HG03439 (cell line): ENCODE data around the gene TBXAS1.

ENCODE experiments used
- ATAC-seq: cut with Tn5 transposase; IDR thresholded peaks from one replicate; pipeline ENCODE4 v1.9.1; 2021; ENCODE audit warnings: mild to moderate bottlenecking, moderate library complexity; ENCODE audit not compliant: unreplicated experiment

Gene TBXAS1

GRCh38 chr7:139854124-139854511 is 25.1 kb downstream of the TBXAS1 start:
- ATAC-seq = no peak

- no peak for ATAC-seq
Measured at GRCh38 chr7:139854803-139855497, 25.9 kb downstream of the TBXAS1 start.

DNA sequence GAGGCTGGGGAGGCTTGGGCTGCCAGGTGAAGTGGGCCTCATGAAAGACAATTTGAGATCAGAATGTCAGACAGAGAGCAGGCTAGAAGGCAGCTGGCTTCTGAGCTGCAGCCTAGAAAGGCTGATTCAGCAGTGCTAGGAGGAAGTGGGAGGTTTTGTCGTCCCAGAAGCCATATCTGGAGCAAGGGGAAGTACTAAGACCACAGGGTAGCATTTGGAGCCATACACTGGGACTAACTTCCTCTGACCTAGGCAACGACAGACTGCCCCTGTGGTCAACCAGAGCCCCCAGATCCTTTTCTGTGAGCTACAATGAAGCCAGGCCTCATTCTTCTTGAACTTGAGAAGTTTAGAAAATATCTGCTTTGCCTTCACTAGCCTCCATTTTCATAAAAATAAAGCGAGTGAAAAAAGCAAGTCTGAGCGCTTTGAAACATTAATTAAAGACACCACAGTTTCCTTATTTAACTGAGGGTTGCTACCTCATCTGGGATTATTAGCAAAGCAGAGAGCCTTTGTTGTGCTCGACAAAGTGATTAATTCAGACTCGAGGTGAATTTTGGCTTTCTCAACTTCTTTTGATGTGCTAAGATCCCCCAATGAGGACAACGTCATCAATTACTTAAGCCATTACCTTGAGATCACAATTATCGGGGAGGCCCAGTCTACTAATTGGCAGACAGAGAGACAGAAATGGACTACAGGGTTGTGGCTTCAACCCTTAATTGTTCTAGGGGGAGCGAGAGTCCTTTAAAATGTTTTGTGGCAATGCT is 26.6 kb downstream of the TBXAS1 start:
- ATAC-seq = no peak

DNA sequence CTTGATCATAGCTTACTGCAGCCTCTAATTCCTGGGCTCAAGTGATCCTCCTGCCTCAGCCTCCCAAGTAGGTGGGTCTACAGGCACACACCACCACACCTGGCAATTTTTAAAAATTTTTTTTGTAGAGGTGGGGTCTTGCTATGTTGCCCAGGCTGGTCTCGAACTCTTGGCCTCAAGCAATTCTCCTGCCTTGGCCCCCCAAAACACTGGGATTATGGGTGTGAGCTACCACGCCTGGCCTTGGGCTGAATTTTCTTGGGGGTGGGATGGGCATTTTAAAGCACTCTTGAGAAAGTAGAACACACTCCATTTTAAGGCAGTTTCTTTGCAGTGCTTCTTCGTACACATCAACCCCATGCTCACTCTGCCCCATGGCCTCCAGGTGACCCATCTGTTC is 28.7 kb downstream of the TBXAS1 start:
- no peak for ATAC-seq

DNA sequence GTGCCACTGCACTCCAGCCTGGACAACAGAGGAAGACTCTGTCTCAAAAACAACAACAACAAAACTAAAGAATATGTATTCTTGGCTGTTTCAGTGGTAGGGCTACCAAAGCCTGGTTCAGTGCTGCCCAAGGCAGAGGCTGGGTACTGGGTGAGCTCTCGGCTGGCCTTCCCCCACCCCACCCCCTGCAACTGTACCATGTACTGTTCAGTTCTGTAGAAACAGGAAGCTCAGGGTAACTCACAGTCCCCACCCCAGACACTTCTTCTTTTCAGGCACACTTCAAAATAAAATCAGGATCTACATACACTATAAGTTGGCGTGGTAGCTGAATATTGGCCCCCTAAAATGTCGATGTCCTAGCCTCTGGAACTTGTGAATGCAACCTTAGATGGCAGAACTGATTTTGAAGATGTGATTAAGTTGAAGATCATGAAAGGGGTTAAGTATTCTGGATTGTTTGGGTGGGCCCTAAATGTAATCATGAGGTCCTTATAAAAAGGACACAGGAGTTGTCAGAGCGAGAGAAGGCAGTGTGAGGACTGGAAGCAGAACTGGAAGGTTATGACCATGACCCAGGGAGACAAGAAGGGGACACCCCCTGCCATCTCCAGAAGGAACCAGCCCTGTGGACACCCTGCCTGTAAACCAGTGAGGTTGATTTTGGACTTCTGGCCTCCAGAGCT is 31.2 kb downstream of the TBXAS1 start:
- ATAC-seq = no peak

GRCh38 chr7:139861803-139862202 is 32.7 kb downstream of the TBXAS1 start:
- no peak for ATAC-seq

DNA sequence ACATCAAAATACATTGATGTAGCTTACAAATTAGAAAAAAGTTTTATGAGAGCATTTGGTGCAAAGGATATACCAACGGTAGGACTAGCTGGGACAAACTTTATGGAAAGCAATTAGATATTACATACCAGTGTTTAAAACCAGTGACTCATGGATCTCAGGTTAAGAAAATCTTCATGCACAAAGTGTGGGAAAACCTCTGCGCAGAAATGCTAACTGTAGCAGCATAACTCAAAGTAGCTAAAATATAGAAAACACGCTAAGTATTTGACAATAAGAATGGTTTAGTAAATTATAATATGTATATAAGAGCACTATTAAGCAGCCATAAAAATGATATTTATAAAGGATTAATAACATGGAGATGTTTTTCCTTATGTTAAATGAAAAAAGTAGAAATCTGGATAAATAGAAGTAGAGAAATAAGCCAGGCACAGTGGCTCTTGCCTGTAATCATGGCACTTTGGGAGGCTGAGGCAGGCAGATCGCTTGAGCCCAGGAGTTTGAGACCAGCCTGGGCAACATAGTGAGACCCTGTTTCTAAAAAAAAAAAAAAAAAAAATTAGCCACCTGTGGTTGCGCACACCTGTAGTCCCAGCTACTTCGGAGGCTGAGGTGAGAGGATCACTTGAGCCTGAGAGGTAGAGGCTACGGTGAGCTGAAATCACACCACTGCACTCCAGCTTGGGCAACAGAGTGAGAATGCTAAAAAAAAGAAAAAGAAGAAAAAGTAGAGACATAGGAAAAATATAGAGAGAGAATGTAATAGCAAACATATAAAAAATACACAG is 37.2 kb downstream of the TBXAS1 start:
- ATAC-seq = no peak

DNA sequence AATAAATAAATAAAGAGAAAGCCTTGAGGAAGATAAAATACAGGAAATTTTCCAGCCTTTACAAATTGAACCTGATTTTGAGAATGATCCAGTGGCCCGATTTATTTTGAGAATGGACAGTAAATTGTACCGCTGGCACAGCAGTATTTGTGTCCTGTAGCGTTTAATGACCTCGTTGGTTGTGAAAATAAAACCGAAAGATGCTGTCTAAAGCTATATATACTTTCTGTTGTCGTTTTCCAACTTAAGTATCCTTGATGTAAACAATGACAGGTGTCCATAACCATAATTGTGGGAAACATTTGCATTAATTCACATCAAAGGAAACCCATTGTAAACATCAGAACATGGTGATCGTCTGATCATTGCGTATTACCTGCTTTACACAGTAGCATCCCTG is 38.8 kb downstream of the TBXAS1 start:
- no peak for ATAC-seq

- ATAC-seq = no peak
Measured at GRCh38 chr7:139869886-139870285, 40.8 kb downstream of the TBXAS1 start.

- no peak for ATAC-seq
Measured at GRCh38 chr7:139870380-139870779, 41.3 kb downstream of the TBXAS1 start.

DNA sequence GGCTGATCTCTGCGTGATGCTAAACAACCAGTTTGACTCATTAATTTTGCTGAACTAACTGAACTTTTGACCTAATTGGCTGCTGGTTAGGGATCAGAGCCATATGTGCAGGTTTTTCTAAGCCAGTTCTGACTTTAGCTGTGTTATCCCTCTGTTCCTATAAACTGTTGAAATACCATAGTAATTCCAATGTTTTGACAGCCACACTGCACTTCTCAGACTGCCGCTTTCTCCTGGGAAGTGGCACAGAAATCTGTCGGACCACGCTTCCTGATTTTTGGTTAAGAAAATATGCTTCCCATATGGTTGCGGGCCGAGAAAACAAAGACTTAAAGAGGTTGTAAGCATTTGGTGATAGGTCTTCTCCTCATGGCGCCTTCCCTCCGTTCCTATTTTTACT is 42.3 kb downstream of the TBXAS1 start:
- ATAC-seq = no peak

- no peak for ATAC-seq
Measured at GRCh38 chr7:139871820-139872219, 42.8 kb downstream of the TBXAS1 start.

DNA sequence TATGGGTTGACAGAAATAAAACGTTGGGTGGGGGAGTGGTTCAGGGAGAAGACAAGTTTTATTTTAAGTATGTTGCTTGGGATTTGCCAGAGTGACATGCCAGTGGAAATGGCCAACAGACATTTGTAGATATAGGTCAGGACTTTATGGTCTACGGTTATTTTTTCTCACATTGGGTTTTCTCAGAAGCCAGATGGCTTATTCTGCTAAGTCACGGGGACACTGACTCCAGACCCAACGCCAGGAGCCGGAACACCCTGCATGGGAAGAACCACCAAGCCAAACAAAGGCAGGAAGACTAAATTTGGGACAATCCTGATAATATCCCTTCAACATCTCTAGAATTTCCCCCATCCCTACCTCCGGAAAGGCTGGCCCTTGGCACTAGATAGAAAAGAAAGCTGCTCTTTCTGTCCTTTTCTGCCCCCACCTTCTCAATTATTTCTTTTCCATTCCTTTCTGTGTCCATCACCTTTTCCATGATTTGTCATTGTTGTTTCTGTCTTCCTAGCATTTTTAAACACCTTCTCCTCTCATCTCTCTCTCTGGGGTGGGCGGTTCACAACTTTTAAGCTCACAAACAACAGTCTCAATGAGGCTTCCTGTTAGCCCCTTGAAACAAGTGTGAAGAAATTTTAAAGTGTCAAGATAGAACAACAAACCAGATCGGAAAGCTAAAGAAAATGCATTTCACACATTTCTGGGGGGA is 44.7 kb downstream of the TBXAS1 start:
- no peak for ATAC-seq

DNA sequence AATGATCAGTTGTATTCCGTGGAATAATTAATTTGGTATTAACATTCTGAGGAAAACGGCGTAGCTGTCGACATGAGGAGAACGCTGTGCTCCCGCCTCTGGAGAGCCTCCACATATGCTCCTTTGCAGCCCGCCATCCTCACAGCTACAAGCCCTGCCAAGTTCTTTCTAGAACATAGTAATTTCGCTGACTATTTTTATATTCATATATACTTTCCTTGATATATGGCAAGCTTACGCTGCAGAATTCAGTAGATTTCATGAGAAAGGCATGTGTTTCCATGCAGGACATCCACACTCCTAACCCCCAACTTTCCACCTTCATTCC is 45.2 kb downstream of the TBXAS1 start:
- no peak for ATAC-seq

GRCh38 chr7:139875821-139876241 is 46.8 kb downstream of the TBXAS1 start:
- no peak for ATAC-seq

DNA sequence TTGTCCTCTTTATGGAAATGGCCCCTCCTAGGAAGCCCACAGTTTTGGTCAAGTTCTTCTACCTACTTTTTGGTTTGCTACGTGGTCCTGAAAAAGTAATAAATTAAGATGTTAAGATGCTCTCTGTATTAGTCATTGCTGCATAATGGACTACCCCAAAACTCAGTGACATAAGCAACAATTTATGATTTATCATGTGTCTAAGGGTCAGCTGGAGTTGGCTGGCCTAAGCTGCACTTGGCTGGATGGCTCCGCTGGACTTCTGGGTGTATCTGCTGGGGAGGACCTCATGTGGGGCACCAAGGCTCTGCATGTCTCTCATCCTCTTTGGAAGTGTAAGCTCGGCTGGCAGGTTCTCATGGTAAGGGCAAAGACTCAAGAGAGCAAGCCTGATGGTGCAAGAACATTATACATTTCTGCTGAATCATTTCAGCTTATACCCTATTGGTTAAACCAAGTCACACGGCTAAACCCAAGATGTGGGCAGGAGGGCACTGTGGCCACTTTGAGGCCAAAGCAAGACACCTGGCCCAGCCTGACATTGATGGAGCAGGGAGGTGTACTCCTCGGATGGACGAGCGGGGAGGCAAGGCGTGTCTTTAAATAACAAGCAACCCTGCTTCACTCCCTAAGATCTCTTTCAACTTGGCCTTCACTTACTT is 47.7 kb downstream of the TBXAS1 start:
- ATAC-seq = no peak

DNA sequence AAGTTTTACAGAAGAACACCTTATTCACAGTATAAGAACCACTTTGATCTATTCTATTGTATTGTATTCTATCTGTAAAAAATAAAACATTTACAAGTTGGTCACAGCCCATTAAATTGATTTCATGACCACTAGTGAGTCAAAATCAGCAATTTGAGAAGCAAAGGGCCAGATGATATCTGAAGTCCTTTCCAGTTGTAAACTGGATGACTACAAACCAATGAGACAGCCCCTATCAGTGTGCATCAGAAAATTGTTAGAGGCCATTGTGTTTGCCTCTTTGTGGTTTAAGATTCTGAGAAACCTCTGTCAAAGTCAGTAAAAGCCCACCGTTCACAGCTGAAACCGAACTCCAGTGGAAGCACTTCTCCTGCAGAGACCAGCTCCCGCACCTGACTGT is 54.8 kb downstream of the TBXAS1 start:
- no peak for ATAC-seq

DNA sequence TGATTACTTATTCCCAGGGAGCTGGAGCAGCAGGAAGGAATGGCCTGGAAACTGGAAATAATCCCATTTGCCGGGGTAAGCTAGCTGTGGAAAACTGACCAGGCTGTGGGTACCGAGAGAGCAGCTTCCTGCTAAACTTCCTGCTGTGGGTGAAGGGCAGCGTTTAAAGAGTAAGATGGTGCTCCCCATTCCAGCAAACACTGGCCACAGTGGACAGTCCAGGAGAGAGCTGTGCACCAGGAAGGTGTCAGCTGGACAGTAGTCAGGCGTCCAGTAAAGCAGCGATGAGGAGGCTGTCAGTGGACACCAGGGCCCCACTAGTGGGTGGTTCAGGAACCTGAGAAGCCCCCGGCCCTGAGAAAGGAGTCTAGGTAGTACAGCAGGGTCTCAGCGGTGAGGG is 55.4 kb downstream of the TBXAS1 start:
- ATAC-seq = no peak

GRCh38 chr7:139885511-139885910 is 56.4 kb downstream of the TBXAS1 start:
- ATAC-seq = no peak

GRCh38 chr7:139886206-139886605 is 57.1 kb downstream of the TBXAS1 start:
- ATAC-seq = no peak
